AML-193 (cell line): ENCODE data around the gene EXOC6B.
"Not testable (repeated sequence)": the region's sequence is repeated elsewhere in the genome, so short reads cannot be mapped to it uniquely, and the experiment has no call there.

Experiments
- DNase-seq, 2 experiments: peaks; one replicate each; lab custom pipeline; 2025; lab: John Stamatoyannopoulos, UW

EXOC6B gene

GRCh38 chr2:72604468-72604867 lies 221.4 kb downstream of the EXOC6B start:
- no peak for DNase-seq

DNA sequence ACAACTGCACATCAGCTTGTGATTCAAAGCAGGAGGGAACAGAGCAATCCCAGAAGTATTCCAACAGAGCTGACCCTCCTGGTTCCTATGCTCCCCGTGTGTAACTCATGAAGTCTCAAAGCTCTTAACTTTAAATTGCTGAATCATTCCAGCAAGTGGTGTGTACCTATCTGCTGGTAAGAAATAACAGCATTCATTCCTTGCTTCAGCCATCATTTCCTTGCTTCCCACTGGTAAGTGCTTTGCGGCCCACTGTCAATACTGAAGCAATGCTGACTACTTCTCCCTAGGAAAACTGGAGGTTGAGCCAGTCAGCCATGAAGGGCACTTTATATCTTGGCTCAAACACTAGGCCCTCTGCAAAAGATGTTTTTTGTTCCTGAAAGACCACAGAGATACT lies 222.4 kb downstream of the EXOC6B start:
- no peak for DNase-seq

DNA sequence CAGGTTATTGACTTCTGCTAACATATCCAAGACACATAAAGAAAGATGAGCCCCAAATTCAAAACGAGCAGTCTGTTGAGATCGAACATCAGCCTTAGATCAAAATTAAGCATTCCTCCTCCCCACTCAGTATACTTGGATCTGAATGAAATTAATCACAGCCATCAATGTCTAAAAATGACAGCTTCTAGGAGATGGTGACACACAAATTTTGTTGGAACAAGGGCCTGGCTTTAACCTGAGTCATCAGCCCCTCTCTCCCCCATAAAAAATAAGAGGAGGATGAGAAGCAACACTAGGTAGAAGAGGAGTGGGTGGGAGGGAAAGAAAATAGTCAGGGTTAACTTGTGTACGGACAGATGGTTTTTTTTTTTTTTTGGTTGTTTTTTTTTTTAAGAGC lies 223.1 kb downstream of the EXOC6B start:
- DNase-seq: no peak

DNA sequence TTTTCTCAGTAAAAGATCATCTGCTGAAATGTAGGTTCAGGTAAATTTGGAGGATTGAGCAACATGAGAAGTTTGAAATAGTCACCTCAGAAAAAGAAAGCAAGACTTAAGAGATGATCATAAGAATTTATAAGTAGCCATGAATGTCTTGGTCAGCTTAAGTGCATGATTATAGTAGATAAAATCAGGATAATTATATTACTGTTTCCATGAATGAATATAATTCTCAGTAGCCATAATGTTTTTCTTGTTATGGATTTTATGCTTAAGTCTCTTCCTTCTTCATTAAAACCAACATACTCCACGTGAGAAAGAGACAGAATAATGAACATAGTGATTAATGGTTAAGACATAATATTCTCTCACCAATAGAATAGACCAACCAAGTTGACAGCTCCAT lies 223.7 kb downstream of the EXOC6B start:
- no peak for DNase-seq

GRCh38 chr2:72583836-72584235 lies 242.0 kb downstream of the EXOC6B start:
- not testable (repeated sequence) for DNase-seq

DNA sequence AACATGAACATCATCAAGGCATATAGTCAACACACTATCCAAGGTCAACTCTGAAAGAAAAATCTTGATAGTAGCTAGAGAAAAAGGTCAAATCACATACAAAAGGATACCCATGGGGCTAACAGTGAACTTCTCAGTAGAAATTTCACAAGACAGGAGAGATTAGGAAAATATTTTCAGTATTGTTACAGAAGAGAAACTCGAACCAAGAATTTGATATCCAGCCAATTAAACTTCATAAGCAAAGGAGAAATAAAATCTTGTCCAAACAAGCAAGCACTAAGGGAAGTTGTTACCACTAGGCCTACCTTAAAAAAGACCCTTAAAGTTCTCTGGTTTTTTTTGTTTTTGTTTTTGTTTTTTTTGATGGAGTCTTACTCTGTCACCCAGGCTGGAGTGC lies 242.5 kb downstream of the EXOC6B start:
- DNase-seq: no peak

DNA sequence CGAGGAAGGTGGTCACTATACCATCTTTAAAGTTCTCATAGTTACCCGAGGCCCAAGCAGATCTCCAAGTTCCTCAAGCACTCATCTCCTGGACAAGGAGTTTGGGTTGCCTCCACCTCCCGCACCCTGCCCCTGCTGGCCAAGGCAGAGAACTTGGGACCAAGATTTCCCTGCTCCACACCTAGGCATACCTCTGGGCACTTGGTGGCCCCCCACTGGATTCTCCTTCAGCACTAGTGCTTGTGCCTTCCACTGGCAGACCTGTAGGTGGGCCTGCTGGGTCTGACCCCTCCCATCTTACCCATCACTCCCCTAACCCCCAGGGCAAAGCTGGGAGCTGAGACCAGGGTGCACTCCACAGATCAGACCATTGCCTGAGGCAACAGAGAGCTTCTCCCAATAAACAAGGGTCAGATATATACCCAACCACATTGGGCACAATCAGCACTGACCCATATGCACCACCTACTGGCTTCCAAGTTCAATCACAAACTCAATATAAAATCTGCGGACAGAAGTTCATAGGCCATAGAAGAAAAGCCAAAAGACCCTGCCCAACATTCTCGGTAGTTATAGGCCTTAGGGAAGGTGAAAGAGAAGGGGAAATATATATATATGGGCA lies 244.2 kb downstream of the EXOC6B start:
- DNase-seq: no peak

- DNase-seq: peak; percentile 69 to 78
Measured at GRCh38 chr2:72579591-72580180, 246.1 kb downstream of the EXOC6B start.

- no peak for DNase-seq
Measured at GRCh38 chr2:72576861-72577260, 249.0 kb downstream of the EXOC6B start.

DNA sequence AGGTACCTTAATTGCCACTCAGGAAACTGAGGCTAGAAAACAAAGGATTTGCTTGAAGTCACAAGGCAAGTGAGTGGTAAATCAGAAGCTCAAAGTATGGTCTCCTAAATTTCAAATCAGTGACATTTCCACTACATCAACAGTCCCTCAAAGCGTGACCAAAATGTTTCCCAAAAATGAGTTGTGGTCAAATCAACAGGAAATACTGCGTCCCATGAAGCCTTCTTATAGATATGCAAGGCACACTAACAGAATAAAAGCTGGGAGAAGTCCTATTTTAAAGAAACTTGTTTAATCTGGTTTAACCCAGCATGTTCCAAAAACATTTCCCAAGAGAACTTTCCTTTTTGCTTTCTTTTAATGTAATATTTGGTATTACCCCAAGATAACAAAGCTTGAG lies 249.4 kb downstream of the EXOC6B start:
- DNase-seq: no peak

GRCh38 chr2:72574886-72575285 lies 250.9 kb downstream of the EXOC6B start:
- DNase-seq: no peak

- DNase-seq: no peak
Measured at GRCh38 chr2:72573232-72573631, 252.6 kb downstream of the EXOC6B start.

DNA sequence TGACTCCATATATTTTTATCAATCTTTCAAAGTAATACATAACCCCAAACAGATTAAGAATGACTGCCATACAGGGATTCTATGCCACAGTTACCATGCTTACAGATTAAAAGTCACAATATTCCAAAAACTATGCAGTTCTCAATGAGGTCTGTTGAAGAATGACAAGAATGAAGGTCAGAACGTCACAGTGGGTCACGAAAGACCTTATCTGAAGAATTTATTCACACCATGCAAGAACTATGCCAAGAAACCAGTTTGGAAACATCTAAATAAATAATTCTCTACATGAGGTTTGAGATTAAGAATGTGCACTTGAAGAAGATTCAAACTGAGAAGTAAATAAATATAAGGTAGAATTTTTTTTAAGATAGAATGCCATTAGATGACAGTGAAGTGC lies 253.3 kb downstream of the EXOC6B start:
- DNase-seq: no peak

GRCh38 chr2:72570413-72570812 lies 255.4 kb downstream of the EXOC6B start:
- DNase-seq: no peak

DNA sequence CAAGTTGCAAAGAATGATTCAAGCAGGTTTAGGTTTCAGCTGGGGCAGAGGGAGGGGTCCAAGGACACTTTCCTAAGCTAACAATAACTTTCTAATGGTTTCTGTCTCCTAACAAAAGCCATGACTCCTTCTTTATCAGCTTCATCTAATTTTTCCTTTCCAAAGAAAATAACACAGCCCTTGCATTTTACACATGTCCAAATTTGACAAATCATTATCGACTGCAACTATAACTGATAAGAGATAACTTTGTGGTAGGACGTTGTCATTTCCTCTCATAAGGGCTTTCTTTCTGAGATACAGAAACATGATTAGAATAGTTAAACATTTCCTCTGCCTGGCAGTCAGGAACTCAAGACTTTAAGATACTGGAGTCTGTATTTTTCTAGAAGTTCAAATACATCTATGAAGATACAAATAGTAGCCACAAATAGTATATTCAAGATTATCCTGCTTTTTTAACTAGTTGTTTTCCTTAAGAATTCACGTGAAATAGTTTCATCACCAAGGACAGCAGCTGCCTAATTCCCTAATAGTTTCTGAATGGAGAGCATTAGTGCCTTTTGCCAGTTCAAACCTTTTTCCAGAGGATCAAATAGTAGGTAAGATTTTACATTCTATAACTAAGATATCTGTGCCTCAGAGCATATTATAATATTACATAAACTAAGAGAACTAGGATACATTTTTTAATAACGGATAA lies 263.2 kb downstream of the EXOC6B start:
- no peak for DNase-seq

DNA sequence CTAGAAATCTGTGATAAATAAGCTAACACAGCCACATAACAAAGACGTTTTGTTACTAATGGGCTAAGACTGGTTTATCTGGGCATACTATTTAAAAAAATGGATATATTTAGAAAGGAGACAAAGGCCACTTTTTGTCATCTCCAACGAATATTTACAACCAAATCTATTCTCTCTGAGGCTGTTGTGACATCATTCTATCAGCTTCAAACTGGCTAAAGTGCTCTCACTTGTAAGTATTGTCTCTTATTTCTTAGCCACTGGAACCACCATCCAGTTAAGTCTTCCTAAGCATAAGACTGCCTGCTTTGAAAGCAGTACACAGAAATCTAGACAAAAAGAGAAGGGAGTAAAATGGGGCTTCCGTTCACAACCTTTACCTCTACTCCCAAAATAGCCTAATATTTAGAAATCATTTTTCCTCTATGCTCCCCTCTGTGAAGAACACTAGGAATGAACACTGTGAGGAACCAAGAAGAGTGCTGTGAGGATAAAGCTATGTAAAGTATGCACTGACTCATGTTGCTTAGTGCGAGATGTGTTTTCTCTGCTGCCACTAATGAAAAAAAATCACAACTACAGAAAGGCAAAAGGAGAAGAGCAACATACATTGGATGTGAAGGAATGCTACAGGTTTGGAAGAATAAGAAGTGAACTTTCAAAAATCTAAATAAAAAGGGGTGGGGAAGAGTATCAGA lies 264.1 kb downstream of the EXOC6B start:
- DNase-seq: no peak

DNA sequence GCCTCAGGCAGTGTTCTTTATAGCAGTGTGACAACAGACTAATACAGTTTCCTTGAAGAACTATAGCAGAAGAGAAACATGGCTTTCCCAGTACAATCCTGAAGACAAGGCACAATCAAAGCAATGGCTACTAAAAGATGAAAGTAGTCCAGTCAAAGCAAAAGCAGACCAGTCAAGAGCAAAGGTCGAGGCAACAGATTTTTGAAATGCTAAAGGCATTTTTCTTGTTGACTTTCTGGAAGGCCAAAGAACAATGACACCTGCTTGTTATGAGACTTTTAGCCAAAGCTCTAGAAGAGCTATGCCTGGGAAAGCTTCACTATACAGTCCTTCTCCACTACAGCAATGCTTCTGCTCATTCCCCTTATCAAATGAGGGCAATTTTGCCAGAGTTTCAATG lies 269.9 kb downstream of the EXOC6B start:
- no peak for DNase-seq

DNA sequence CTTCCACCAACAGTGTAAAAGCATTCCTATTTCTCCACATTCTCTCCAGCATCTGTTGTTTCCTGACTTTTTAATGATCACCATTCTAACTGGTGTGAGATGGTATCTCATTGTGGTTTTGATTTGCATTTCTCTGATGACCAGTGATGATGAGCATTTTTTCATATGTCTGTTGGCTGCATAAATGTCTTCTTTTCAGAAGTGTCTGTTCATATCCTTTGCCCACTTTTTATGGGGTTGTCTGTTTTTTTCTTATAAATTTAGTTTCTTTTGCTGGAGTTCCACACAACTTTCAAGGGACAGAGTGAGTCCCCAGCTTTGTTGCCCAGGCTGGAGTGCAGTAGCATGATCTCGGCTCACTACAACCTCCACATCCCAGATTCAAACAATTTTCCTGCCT lies 270.5 kb downstream of the EXOC6B start:
- not testable (repeated sequence) for DNase-seq

DNA sequence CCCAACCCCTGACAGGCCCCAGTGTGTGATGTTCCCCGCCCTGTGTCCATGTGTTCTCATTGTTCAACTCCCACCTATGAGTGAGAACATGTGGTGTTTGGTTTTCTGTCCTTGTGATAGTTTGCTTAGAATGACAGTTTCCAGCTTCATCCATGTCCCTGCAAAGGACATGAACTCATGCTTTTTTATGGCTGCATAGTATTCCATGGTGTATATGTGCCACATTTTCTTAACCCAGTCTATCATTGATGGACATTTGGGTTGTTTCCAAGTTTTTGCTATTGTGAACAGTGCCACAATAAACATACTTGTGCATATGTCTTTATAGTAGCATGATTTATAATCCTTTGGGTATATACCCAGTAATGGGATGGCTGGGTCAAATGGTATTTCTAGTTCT lies 270.9 kb downstream of the EXOC6B start:
- DNase-seq: not testable (repeated sequence)

DNA sequence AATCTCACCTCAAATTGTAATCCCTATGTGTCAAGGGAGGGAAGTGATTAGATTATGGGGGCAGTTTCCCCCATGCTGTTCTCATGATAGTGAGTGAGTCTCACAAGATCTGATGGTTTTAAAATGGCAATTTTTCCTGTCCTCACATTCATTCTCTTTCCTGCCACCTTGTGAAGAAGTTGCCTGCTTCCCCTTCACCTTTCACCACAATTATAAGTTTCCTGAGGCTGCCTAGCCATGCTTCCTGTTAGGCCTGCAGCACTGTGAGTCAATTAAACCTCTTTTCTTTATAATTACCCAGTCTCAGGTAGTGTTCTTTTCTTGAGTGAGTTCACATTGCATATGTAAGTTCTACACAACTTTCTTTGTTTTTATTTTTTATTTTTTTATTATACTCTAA lies 271.5 kb downstream of the EXOC6B start:
- DNase-seq: no peak

- DNase-seq: no peak
Measured at GRCh38 chr2:72548081-72548764, 277.6 kb downstream of the EXOC6B start.

DNA sequence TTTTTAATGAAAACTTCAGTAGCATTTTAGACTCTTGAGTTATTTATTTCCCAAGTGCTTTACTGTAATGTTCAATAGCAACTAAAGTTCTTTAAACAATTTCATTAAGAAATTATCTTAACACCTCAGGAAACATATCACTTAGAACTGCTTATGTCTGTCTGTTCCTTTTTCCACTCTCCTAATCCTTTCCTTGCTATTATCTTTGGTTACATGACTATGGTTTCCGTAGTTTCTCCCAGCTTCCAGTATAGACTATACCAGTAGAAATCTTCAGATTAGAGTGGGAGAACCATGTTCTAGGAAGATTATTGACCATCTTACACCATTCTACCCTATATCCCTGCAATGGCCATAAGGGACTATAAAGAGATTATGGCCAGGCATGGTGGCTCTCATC lies 280.0 kb downstream of the EXOC6B start:
- no peak for DNase-seq
